Measurements from ENCODE around the gene ATP2A2. TPM values are rescaled to one million over a fixed set of nuclear protein-coding genes. Genes with fewer than 3 reads are reported as not detected.
A peak's percentile ranks its signal among the peaks of the same experiment; 100 is the strongest.

Gene ATP2A2
- total RNA-seq, 1 experiment from 2014 or later, result 239 TPM

DNA sequence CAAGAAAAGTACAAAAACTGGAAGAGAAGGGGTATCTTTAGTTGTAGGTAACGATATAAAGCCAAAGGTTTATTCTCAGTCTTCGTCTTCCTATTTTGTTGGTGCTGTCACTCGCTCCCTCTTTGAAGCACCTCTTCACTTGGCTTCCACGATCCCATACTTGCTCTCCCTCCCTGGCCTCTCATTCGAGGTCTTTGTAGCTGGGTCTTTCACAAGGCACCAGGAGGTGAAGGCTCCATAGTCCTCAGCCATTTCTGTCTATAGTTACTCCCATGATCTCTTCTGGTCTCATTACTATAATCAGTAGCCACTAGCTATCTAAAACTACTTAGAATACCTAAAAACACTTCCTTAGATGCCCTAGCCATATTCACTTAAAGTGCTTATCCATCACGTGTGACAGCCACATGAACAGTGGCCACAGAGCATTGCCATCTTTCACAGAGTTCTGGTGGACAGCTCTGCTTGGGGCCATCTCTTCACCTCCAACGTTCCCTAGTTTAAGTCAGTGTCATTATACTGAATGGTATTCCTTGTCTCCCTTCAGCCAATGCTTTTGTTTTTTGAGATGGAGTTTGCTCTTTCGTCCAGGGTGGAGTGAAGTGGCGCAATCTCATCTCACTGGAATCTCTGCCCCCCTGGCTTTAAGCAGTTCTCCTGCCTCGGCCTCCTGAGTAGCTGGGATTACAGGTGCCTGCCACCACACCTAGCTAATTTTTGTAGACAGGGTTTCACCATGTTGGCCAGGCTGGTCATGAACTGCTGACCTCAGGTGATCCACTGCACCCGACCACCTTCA, 57.1 kb downstream of the ATP2A2 start:
- intact Hi-C loops (cut with micrococcal nuclease), result loop anchor here (5.0 kb wide), 1 partner anchor 236 kb away; no protein-coding TSS in a partner anchor

DNA sequence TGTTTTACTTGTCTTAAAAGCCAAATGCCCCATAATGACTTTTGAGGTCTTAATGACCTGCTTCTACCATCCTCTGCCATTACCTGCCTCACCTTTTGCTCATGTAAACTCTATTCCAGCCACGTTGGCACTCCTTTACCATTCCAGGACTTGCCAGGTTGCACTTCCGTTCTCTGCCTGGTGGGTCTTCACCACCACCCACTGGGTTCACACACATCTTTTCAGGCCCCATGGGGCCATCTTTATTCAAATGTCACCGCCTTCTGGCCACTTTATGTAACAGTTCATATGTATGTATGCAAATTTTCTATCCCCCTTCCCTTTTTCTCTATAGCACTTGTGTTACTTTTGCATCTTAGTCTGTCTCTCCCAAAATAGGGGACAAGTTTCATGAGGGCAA, 57.7 kb downstream of the ATP2A2 start:
- no peak for TF ChIP-seq CBX3 (IDR thresholded peaks at IDR 0.05; ENCODE audit: low read depth)
- TF ChIP-seq EZH2 (IDR thresholded peaks at IDR 0.05), result no peak
- TF ChIP-seq, protein P1, sequence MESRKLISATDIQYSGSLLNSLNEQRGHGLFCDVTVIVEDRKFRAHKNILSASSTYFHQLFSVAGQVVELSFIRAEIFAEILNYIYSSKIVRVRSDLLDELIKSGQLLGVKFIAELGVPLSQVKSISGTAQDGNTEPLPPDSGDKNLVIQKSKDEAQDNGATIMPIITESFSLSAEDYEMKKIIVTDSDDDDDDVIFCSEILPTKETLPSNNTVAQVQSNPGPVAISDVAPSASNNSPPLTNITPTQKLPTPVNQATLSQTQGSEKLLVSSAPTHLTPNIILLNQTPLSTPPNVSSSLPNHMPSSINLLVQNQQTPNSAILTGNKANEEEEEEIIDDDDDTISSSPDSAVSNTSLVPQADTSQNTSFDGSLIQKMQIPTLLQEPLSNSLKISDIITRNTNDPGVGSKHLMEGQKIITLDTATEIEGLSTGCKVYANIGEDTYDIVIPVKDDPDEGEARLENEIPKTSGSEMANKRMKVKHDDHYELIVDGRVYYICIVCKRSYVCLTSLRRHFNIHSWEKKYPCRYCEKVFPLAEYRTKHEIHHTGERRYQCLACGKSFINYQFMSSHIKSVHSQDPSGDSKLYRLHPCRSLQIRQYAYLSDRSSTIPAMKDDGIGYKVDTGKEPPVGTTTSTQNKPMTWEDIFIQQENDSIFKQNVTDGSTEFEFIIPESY (IDR thresholded peaks at IDR 0.05; ENCODE audit: extremely low read depth, insufficient replicate concordance, low read length), result no peak
- TF ChIP-seq, protein P2, sequence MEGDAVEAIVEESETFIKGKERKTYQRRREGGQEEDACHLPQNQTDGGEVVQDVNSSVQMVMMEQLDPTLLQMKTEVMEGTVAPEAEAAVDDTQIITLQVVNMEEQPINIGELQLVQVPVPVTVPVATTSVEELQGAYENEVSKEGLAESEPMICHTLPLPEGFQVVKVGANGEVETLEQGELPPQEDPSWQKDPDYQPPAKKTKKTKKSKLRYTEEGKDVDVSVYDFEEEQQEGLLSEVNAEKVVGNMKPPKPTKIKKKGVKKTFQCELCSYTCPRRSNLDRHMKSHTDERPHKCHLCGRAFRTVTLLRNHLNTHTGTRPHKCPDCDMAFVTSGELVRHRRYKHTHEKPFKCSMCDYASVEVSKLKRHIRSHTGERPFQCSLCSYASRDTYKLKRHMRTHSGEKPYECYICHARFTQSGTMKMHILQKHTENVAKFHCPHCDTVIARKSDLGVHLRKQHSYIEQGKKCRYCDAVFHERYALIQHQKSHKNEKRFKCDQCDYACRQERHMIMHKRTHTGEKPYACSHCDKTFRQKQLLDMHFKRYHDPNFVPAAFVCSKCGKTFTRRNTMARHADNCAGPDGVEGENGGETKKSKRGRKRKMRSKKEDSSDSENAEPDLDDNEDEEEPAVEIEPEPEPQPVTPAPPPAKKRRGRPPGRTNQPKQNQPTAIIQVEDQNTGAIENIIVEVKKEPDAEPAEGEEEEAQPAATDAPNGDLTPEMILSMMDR (IDR thresholded peaks at IDR 0.05 in 2 of 3, conservative IDR thresholded peaks at IDR 0.05 in 1 of 3; ENCODE audit: borderline replicate concordance in 1 of 3, insufficient read depth in 1 of 3, low read depth in 2 of 3, low read length in 2 of 3), result peak in 1 of 3 experiments; percentile 44; a peak in 2 of 6 replicates
- peak; percentile 27; the same call in 1 of the 2 replicates for TF ChIP-seq RAD21 (IDR thresholded peaks at IDR 0.05; ENCODE audit: low read depth)
- no TSS peak for BruUV-seq (replicated peaks)
- H3K79me2 ChIP-seq (ENCODE audit: insufficient read depth, low read length), result peaks cover 72% of the 10 kb centered on the region
- H3K9me2 ChIP-seq (ENCODE audit: insufficient read depth), result no peaks in the 10 kb centered on the region
- H3K9ac ChIP-seq (ENCODE audit: low read length), result no peak overlapping the region
- no peak overlapping the region for H3K27ac ChIP-seq (ENCODE audit: low read depth, low read length)
- peaks cover 76 to 91% of the 10 kb centered on the region in 2 experiments for H3K36me3 ChIP-seq (ENCODE audit: control insufficient read depth in 1 of 2, insufficient read depth in 2 of 2, low read length in 2 of 2)
- no peak overlapping the region for H3K4me3 ChIP-seq (replicated peaks in 1 of 2; ENCODE audit: low read depth in 1 of 2, low read length in 2 of 2)
- RAD21 ChIA-PET (ENCODE audit: low non-redundant PET in 1 of 2, low total read pairs in 2 of 2, uncharacterized antibody in 2 of 2, unreplicated experiment in 2 of 2), result no interaction called here
- no peaks in the 10 kb centered on the region; a peak in 1 of 4 replicates for H3K4me1 ChIP-seq (ENCODE audit: control insufficient read depth in 1 of 2, insufficient read depth in 2 of 2, low read length in 2 of 2)
- peak; percentile 7 for DNase-seq (ENCODE audit: low read depth, low spot score)
- no peak overlapping the region for H3K4me2 ChIP-seq (ENCODE audit: low read length)
- no peaks in the 10 kb centered on the region for H3K9me3 ChIP-seq (ENCODE audit: control insufficient read depth in 1 of 2, insufficient read depth in 1 of 2, low read depth in 1 of 2, low read length in 2 of 2)
- CTCF ChIA-PET, result no interaction called here
- no peaks in the 10 kb centered on the region for H4K20me1 ChIP-seq (ENCODE audit: insufficient read depth)
- intact Hi-C loops (cut with micrococcal nuclease), result loop anchor here (5.0 kb wide), 1 partner anchor 236 kb away; no protein-coding TSS in a partner anchor
- H2AFZ ChIP-seq (ENCODE audit: low read depth, low read length, poor library complexity, severe bottlenecking), result no peak overlapping the region
- POLR2A ChIA-PET, result no interaction called here
- H3K27me3 ChIP-seq (ENCODE audit: insufficient read depth, low read length), result no peaks in the 10 kb centered on the region
- ATAC-seq, result peak; percentile 56

More for the DNA sequence above, 57.1 kb downstream of the ATP2A2 start:
- Histone ChIP-seq H3K9me2 (ENCODE audit: insufficient read depth) (no peaks in the 10 kb centered on the region), H4K20me1 (ENCODE audit: insufficient read depth) (no peaks in the 10 kb centered on the region; the same call in 1 of the 2 replicates), H2AFZ (ENCODE audit: low read depth, low read length, poor library complexity, severe bottlenecking) (no peak overlapping the region), H3K4me2 (ENCODE audit: low read length) (no peak overlapping the region), H3K27me3 (ENCODE audit: insufficient read depth, low read length) (no peaks in the 10 kb centered on the region), H3K4me3 (replicated peaks in 1 of 2; ENCODE audit: low read depth in 1 of 2, low read length in 2 of 2) (no peak overlapping the region), H3K79me2 (ENCODE audit: insufficient read depth, low read length) (peaks cover 77% of the 10 kb centered on the region), H3K27ac (ENCODE audit: low read depth, low read length) (no peak overlapping the region), H3K9ac (ENCODE audit: low read length) (no peak overlapping the region), H3K4me1 (ENCODE audit: control insufficient read depth in 1 of 2, insufficient read depth in 2 of 2, low read length in 2 of 2) (no peaks in the 10 kb centered on the region; a peak in 1 of 4 replicates), H3K36me3 (ENCODE audit: control insufficient read depth in 1 of 2, insufficient read depth in 2 of 2, low read length in 2 of 2) (peaks cover 75 to 91% of the 10 kb centered on the region in 2 experiments), H3K9me3 (ENCODE audit: control insufficient read depth in 1 of 2, insufficient read depth in 1 of 2, low read depth in 1 of 2, low read length in 2 of 2) (no peaks in the 10 kb centered on the region)
- CTCF ChIA-PET, result no interaction called here
- RAD21 ChIA-PET (ENCODE audit: low non-redundant PET in 1 of 2, low total read pairs in 2 of 2, uncharacterized antibody in 2 of 2, unreplicated experiment in 2 of 2), result no interaction called here
- no TSS peak for BruUV-seq (replicated peaks)
- POLR2A ChIA-PET, result no interaction called here
- no peak for ATAC-seq
- no peak for DNase-seq (ENCODE audit: low read depth, low spot score)
- TF ChIP-seq POLR2AphosphoS5 (IDR thresholded peaks at IDR 0.05; ENCODE audit: low read depth, low read length) (no peak), ZFX (IDR thresholded peaks at IDR 0.05) (no peak)
- TF ChIP-seq, protein P1 (IDR thresholded peaks at IDR 0.05; ENCODE audit: extremely low read depth, insufficient replicate concordance, low read length), result no peak
- TF ChIP-seq, protein P3, sequence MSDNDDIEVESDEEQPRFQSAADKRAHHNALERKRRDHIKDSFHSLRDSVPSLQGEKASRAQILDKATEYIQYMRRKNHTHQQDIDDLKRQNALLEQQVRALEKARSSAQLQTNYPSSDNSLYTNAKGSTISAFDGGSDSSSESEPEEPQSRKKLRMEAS (IDR thresholded peaks at IDR 0.05), result no peak
